GM19324 (cell line): ENCODE measurements around the gene NR1I3.
"Not testable (repeated sequence)": the region's sequence is repeated elsewhere in the genome, so short reads cannot be mapped to it uniquely, and the experiment has no call there.

Source experiments
- ATAC-seq: cut with Tn5 transposase; IDR thresholded peaks from one replicate; pipeline ENCODE4 v1.9.1; 2021; ENCODE audit warnings: mild to moderate bottlenecking, moderate library complexity; ENCODE audit not compliant: unreplicated experiment, low FRiP score

The NR1I3 gene

GRCh38 chr1:161251579-161251978 is 13.6 kb upstream of the NR1I3 start:
- no peak for ATAC-seq

- ATAC-seq: no peak
Measured at GRCh38 chr1:161250829-161251228, 12.8 kb upstream of the NR1I3 start.

GRCh38 chr1:161250100-161250499 is 12.1 kb upstream of the NR1I3 start:
- ATAC-seq: not testable (repeated sequence)

- no peak for ATAC-seq
Measured at GRCh38 chr1:161244888-161245287, 6.9 kb upstream of the NR1I3 start.

DNA sequence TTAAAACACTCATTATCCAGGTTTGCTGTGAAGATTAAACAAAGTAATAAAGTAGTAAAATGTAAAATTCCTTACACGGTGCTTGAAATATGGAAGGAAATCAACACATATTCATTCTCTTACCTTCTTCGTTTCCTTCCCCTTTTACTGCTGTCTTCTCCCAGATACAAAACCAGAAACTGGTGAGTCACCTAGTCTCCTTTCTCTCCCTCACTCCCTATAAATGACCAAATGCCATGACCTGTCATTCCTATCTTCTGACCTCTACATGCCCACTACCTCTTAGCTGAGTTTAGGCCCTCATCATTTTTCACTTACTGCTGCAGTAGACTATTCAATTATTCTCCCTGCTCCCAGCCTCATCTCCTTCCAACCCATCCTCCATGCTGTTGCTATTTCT is 4.3 kb upstream of the NR1I3 start:
- no peak for ATAC-seq

GRCh38 chr1:161241682-161242081 is 3.7 kb upstream of the NR1I3 start:
- no peak for ATAC-seq

DNA sequence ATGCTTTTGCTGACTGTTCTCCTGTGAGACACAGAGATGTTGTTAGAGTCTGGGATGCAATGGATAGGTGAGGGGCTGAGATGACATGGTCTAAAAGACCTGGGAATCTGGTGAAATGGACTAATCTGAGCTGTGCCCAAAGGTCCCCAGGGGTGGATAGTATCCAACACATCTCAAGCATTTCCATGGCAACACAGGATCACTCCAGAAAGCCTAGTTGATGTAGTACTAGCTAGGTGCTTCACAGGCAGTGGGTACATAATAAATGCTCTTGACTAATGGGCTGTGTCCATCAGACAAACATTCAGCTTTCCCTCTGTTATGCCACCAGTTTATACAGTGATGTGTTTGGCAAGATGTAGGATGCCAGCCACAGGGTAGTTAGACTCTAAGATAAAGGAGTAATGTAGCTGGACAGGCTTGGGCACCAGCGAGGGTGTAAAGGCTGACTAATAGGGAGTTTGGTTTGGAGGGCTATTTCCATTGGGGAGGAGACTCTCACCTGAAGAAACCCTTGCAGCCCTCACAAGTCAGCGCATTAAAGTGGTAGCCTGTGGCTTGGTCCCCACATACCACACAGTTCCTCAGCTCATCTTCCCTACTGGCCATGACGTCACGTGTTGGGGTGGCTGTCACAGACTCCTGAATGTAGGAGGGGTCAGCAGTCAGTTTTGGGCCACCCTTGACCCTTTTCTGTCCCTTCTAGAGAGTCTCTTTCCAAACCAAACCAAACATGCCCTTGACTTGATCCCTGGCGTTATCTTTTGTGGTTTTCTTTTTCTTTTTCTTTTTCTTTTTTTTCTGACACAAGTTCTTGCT is 1.8 kb downstream of the NR1I3 start:
- ATAC-seq: no peak

GRCh38 chr1:161233102-161233501 is 4.9 kb downstream of the NR1I3 start:
- no peak for ATAC-seq

DNA sequence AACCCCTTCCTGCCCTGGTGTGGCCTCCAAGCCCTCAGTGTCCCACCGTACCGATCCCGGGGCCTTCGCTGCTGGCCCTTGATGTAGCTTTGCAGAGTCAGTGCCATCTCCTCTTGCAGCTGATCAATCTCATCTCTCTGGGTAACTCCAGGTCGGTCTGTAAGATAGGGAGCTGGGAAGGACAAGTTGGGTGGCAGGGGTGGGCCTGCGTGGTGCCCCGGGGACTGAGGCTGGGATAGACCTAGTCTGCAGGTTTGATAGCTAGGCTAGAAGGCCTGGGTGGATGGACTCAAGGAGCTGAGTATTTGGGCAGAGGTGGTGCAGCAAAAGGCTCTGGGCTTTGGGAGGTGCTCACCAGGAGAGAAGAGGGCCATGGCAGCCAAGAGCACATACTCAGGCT is 7.2 kb downstream of the NR1I3 start:
- ATAC-seq: no peak

DNA sequence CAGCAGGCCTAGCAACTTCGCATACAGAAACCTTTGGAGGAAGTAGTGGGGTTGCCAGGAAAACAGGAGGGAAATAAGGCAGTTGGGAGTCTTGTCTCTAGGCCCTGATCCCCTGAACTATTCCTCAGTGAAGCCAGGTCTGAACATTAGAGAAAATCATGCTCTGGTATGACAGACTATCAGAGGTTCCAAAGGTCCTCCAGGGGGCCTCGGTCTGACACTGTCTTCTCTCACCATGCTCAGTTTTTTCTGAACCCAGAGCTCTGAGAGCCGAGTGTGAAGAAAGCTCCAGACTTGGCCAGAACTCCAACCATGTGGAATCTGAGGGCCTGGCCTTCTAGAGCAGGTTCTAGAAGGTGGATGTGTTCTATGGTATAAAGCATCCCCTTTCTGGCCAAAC is 8.1 kb downstream of the NR1I3 start:
- no peak for ATAC-seq

DNA sequence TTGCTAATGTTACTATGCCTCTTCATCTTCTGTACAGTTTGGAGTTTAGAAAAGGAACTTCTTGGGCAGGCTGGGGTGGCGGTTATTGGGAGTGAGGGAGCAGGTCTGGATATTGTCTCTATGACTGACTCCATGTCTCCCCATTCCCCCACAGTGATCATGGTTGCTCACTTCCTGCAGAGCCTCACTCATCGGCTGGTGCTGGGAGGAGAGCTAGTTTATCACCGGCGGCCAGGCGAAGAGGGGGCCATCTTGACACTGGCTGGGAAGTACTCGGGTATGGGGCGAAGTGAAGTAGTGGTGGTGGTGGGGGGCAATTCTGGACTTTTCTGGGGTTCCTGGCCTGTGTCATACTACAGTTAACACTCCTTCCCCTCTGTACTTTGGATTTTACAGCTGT is 10.0 kb downstream of the NR1I3 start:
- ATAC-seq: no peak

DNA sequence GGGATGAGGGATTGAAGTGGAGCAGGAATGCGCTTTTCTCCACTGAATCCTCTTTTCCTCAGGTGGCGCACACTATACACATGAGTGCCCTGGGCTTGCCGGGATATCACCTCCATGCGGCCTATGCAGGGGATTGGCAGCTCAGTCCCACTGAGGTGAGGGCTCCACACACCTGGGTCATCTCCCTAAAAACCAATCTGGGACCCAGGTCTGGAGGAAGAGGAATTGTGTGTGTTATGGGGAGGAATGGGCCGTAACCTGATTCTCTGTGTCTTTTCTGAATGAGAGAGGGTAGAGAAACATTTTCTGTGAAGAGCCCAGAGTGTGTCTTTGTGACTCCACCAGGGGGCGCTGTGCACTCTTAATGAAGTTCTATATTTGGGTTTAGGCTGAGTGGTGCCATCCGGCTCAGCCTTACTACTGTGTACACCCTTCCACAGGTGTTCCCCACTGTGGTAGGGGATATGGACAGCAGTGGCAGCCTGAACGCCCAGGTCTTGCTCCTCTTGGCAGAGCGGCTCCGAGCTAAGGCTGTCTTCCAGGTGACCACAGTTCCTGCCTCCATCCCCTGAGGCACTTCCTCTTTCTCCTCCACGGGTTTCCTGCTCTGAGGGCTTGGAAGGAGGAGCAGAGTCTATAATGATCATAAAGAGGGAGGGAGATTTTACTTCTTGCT is 10.7 kb downstream of the NR1I3 start:
- ATAC-seq: no peak

DNA sequence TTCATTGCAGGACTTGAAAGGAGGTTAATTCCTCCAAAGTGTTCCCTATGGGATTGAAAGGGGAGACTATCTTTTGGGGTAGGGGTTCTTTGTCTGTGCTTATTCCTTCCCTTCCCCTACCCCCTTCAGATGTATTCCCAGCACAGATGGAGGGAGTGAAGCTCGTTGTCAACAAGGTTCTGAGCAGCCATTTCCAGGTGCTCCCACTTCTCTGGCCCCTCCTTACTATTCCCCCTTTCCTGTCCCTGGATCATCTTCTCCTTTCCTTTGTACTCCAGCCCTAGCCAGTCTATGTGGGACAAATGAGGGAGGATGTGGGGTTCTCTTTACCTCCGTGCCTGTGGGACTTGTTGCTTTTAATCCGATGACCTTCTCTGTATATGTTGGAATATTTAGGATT is 11.2 kb downstream of the NR1I3 start:
- ATAC-seq: no peak

DNA sequence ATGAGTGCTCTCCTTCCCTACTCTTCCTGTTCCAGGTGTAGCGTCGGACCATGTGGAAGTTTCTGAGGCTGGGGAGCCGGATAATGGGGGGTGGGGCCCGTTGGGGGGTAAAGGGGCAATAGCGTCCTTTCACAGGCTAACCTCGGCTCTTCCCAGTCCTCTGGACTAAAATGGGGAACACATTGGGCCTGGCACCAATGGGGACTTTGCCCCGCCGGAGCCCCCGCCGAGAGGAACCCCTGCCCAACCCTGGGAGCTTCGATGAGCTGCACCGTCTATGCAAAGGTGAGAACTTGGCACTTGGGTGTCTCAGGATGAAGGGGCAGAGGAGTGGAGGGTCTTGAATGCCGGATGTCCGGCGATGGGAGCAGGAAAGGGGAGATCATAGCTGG is 11.7 kb downstream of the NR1I3 start:
- ATAC-seq: no peak

DNA sequence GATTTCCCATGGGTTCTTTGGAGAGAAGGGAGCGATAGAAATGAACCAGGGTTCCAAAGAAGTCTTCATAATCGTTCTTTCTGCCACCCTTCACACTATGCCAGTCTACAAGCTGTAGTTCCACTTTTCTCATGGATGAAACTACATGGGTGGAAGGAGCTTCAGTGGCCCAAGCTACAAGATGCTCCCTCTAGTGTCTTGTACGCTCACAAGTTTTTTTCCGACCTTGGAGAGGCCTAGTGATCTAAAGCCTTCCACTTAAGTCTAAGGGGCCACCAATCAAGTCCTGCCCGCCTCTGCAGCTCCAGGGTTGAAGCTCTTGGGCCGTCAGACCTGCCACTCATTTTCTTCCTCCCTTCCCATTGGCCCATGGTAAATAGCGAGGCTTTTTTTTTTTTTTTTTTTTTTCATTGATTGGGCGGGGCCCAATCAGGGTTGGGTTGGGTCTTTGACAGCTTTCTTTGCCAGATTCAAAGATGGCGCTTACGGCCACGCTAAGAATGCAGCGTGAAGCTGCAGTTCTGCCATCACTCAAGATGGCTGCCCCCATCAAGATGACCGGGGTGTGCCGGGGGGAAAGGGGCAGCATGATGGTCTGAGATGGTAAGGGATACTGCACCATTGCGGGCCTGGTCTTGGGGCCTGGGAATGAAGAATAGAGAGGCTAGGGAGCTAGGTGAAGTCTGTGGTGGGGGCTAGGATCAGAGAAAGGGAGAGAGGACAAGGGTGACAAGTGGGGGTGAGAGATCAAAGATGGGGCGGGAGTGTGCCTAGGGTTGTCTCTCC is 12.3 kb downstream of the NR1I3 start, which contains the start of gene TOMM40L:
TSS of gene TOMM40L (plus strand) at position 527 of the 786 bp plus-strand sequence. CDS start 430 bp downstream, outside the sequence.
- ATAC-seq: peak; percentile 91

- no peak for ATAC-seq
Measured at GRCh38 chr1:161225178-161225533, 12.8 kb downstream of the NR1I3 start.

DNA sequence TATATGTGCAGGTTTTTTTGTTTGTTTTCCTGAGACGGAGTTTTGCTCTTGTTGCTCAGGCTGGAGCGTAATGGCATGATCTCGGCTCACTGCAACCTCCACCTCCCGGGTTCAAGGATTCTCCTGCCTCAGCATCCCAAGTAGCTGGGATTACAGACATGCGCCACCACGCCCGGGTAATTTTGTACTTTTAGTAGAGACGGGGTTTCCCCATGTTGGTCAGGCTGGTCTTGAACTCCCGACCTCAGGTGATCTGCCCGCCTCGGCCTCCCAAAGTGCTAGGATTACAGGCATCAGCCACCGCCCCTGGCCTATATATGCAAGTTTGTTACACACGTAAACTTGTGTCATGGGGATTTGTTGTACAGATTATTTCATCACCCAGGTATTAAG is 13.3 kb downstream of the NR1I3 start:
- not testable (repeated sequence) for ATAC-seq

DNA sequence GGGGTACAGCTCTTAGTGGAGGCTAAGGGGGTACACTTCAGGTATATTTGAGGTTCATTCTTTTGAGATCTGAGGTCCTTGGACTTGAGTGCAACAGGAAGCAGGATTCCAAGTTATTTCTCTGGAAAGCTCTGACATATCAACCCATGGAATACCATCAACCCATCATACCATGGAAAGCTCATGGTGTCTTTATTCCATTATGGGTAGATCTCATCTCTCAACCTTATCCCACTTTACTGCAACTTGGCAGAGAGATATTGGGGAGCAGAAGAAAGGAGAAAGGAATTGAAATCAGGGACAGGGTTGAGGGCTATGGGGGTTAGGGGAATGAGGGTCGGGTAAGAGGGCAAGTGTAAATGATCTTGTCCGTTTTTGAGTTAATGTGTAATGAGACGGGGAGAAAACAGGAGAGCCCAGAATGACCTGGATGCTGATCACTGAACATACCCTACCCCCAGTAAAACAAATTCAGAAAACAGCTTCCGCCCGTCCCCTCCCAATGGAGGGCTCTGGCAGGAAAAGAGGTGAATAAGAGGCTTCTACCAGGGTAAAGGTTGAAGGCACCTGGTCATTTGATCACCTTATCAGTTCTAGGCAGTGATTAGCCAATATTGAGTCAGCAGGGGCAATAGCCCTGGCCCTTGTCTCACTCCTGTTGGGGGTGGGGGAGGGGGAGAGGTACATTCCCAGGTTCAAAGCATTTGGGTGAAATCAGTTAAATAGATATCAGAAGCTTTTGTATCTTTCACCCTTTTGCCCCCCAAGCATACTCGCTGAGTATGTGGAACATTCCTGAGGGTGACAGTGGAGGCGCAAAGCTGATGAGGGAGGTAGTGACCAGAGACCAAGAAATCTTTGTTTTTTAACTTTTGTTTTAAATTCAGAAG is 14.0 kb downstream of the NR1I3 start:
- ATAC-seq: no peak

- ATAC-seq: no peak
Measured at GRCh38 chr1:161222175-161223019, 15.6 kb downstream of the NR1I3 start.
